ENCODE results near the gene SETBP1. TPM values are rescaled to one million over a fixed set of nuclear protein-coding genes. Genes with fewer than 3 reads are reported as not detected.

Gene SETBP1
- polyA plus RNA-seq, 1 experiment = 0.71 TPM

GRCh38 chr18:44857081-44857480 is 176.4 kb downstream of the SETBP1 start:
- Histone ChIP-seq H3K27ac (ENCODE audit: low read depth, low read length) (no peak overlapping the region), H3K9me3 (ENCODE audit: control insufficient read depth, insufficient read depth, low read length) (no peaks in the 10 kb centered on the region), H3K27me3 (ENCODE audit: control insufficient read depth, insufficient read depth, low read length) (no peaks in the 10 kb centered on the region), H3K4me3 (ENCODE audit: low read depth, low read length) (no peak overlapping the region)
- no peak for TF ChIP-seq CTCF (IDR thresholded peaks at IDR 0.05; ENCODE audit: low read depth, low read length)
- ChIA-PET POLR2A (no interaction called here), CTCF (no interaction called here)
- DNase-seq (ENCODE audit: low read depth, low spot score) = no peak

GRCh38 chr18:44857744-44858491 is 177.2 kb downstream of the SETBP1 start:
- no peaks in the 10 kb centered on the region for H3K9me3 ChIP-seq (ENCODE audit: control insufficient read depth, insufficient read depth, low read length)
- H3K27ac ChIP-seq (ENCODE audit: low read depth, low read length) = no peak overlapping the region
- H3K27me3 ChIP-seq (ENCODE audit: control insufficient read depth, insufficient read depth, low read length) = no peaks in the 10 kb centered on the region
- no peak for TF ChIP-seq CTCF (IDR thresholded peaks at IDR 0.05; ENCODE audit: low read depth, low read length)
- CTCF ChIA-PET = no interaction called here
- no peak overlapping the region for H3K4me3 ChIP-seq (ENCODE audit: low read depth, low read length)
- no peak for DNase-seq (ENCODE audit: low read depth, low spot score)
- POLR2A ChIA-PET = no interaction called here

GRCh38 chr18:44859263-44859662 is 178.6 kb downstream of the SETBP1 start:
- ChIA-PET POLR2A (no interaction called here), CTCF (no interaction called here)
- Histone ChIP-seq H3K4me3 (ENCODE audit: low read depth, low read length) (no peak overlapping the region), H3K27me3 (ENCODE audit: control insufficient read depth, insufficient read depth, low read length) (no peaks in the 10 kb centered on the region), H3K9me3 (ENCODE audit: control insufficient read depth, insufficient read depth, low read length) (no peaks in the 10 kb centered on the region), H3K27ac (ENCODE audit: low read depth, low read length) (no peak overlapping the region)
- DNase-seq (ENCODE audit: low read depth, low spot score) = no peak
- TF ChIP-seq CTCF (IDR thresholded peaks at IDR 0.05; ENCODE audit: low read depth, low read length) = no peak

- H3K27ac ChIP-seq (ENCODE audit: low read depth, low read length) = no peak overlapping the region
- H3K27me3 ChIP-seq (ENCODE audit: control insufficient read depth, insufficient read depth, low read length) = no peaks in the 10 kb centered on the region
- CTCF ChIA-PET = no interaction called here
- no peaks in the 10 kb centered on the region for H3K9me3 ChIP-seq (ENCODE audit: control insufficient read depth, insufficient read depth, low read length)
- H3K4me3 ChIP-seq (ENCODE audit: low read depth, low read length) = no peak overlapping the region
- no peak for DNase-seq (ENCODE audit: low read depth, low spot score)
- no peak for TF ChIP-seq CTCF (IDR thresholded peaks at IDR 0.05; ENCODE audit: low read depth, low read length)
- POLR2A ChIA-PET = no interaction called here
These were observed 179.2 kb downstream of the SETBP1 start for GRCh38 chr18:44859751-44860439.

- ChIA-PET POLR2A (no interaction called here), CTCF (no interaction called here)
- Histone ChIP-seq H3K4me3 (ENCODE audit: low read depth, low read length) (no peak overlapping the region), H3K27me3 (ENCODE audit: control insufficient read depth, insufficient read depth, low read length) (no peaks in the 10 kb centered on the region), H3K9me3 (ENCODE audit: control insufficient read depth, insufficient read depth, low read length) (no peaks in the 10 kb centered on the region), H3K27ac (ENCODE audit: low read depth, low read length) (no peak overlapping the region)
- TF ChIP-seq CTCF (IDR thresholded peaks at IDR 0.05; ENCODE audit: low read depth, low read length) = no peak
- DNase-seq (ENCODE audit: low read depth, low spot score) = no peak
These were observed 181.4 kb downstream of the SETBP1 start for GRCh38 chr18:44862112-44862511.

All from AG04450 (cell line).